GM18907 (cell line): Measurements from ENCODE around the gene ANKRD49.

Source experiments
- ATAC-seq: cut with Tn5 transposase; IDR thresholded peaks from one replicate; pipeline ENCODE4 v1.9.1; 2021; ENCODE audit warnings: mild to moderate bottlenecking, moderate library complexity; ENCODE audit not compliant: unreplicated experiment

Gene ANKRD49

GRCh38 chr11:94493281-94494125, at the start of gene ANKRD49, which contains the start of gene MRE11:
Gene ANKRD49, plus strand, starts transcription at chr11:94493984. Its CDS starts 2,710 bp downstream, at chr11:94496694.
Gene MRE11, minus strand, starts transcription at chr11:94493844. Its CDS starts 1,043 bp downstream, at chr11:94492801.
- ATAC-seq, result peak; percentile 100

- ATAC-seq, result no peak
Measured at GRCh38 chr11:94445641-94446040, 48.1 kb upstream of the ANKRD49 start.

GRCh38 chr11:94447149-94447548, 46.6 kb upstream of the ANKRD49 start:
- ATAC-seq, result no peak

GRCh38 chr11:94449029-94449428, 44.8 kb upstream of the ANKRD49 start:
- ATAC-seq, result no peak

GRCh38 chr11:94449437-94449836, 44.3 kb upstream of the ANKRD49 start:
- no peak for ATAC-seq

GRCh38 chr11:94450048-94450447, 43.7 kb upstream of the ANKRD49 start:
- ATAC-seq, result no peak

GRCh38 chr11:94452988-94453387, 40.8 kb upstream of the ANKRD49 start:
- ATAC-seq, result no peak

- no peak for ATAC-seq
Measured at GRCh38 chr11:94454301-94454700, 39.5 kb upstream of the ANKRD49 start.

- ATAC-seq, result no peak
Measured at GRCh38 chr11:94455861-94456260, 37.9 kb upstream of the ANKRD49 start.

- no peak for ATAC-seq
Measured at GRCh38 chr11:94457118-94458029, 36.4 kb upstream of the ANKRD49 start.

- ATAC-seq, result no peak
Measured at GRCh38 chr11:94459576-94459975, 34.2 kb upstream of the ANKRD49 start.

- peak; percentile 83 for ATAC-seq
Measured at GRCh38 chr11:94469416-94469815, 24.4 kb upstream of the ANKRD49 start.

- ATAC-seq, result peak; percentile 94
Measured at GRCh38 chr11:94472916-94473799, 20.6 kb upstream of the ANKRD49 start.

- ATAC-seq, result no peak
Measured at GRCh38 chr11:94477624-94478023, 16.2 kb upstream of the ANKRD49 start.

GRCh38 chr11:94481342-94481741, 12.4 kb upstream of the ANKRD49 start:
- no peak for ATAC-seq

GRCh38 chr11:94486068-94486467, 7.7 kb upstream of the ANKRD49 start:
- ATAC-seq, result no peak

GRCh38 chr11:94494126-94494680, 419 bp downstream of the ANKRD49 start:
- ATAC-seq, result peak; percentile 66

GRCh38 chr11:94500181-94500580, 6.4 kb downstream of the ANKRD49 start:
- no peak for ATAC-seq

GRCh38 chr11:94501522-94501921, 7.7 kb downstream of the ANKRD49 start:
- ATAC-seq, result no peak

GRCh38 chr11:94504689-94505293, 11.0 kb downstream of the ANKRD49 start:
- ATAC-seq, result no peak
